KMS-11 (cell line): ENCODE data around the gene MZF1.
A peak's percentile ranks its signal among the peaks of the same experiment; 100 is the strongest.

ENCODE experiments used
- H2AFZ ChIP-seq: fragments of 200-600 bp; sonication (generic); 2 replicates; pipeline ENCODE4 v1.6.1; 2016; ENCODE audit warnings: antibody characterized with exemption, mixed run types, low read depth
- H3K27ac ChIP-seq: fragments of 200-600 bp; sonication (generic); 2 replicates; pipeline ENCODE4 v1.6.1; 2016; ENCODE audit warnings: mild to moderate bottlenecking, mixed run types
- H3K27me3 ChIP-seq: fragments of 200-600 bp; sonication (generic); 2 replicates; pipeline ENCODE4 v1.6.1; 2017; ENCODE audit warnings: mild to moderate bottlenecking, low read depth, mixed run types, moderate library complexity; ENCODE audit not compliant: insufficient read depth
- H3K36me3 ChIP-seq: fragments of 200-600 bp; sonication (generic); 2 replicates; pipeline ENCODE4 v1.6.1; 2017; ENCODE audit warnings: mild to moderate bottlenecking, mixed run types; ENCODE audit not compliant: insufficient read depth
- H3K4me1 ChIP-seq: fragments of 200-600 bp; sonication (generic); 2 replicates; pipeline ENCODE4 v1.6.1; 2016; ENCODE audit warnings: mild to moderate bottlenecking, low read depth, mixed run types; ENCODE audit not compliant: poor library complexity, severe bottlenecking
- H3K4me2 ChIP-seq: fragments of 200-600 bp; sonication (generic); 2 replicates; pipeline ENCODE4 v1.7.0; 2016; ENCODE audit warnings: mild to moderate bottlenecking, mixed run types
- H3K4me3 ChIP-seq: fragments of 200-600 bp; sonication (generic); IDR thresholded peaks from 2 replicates; pipeline ENCODE4 v1.6.1; 2017; ENCODE audit warnings: low read depth, low read length, mixed read lengths; ENCODE audit not compliant: insufficient read depth
- H3K79me2 ChIP-seq: fragments of 200-600 bp; sonication (generic); 2 replicates; pipeline ENCODE4 v1.6.1; 2016; ENCODE audit warnings: low read depth, mixed run types; ENCODE audit not compliant: insufficient read depth
- H3K9ac ChIP-seq: fragments of 200-600 bp; sonication (generic); 2 replicates; pipeline ENCODE4 v1.6.1; 2016; ENCODE audit warnings: mild to moderate bottlenecking, mixed run types
- H4K20me1 ChIP-seq: fragments of 200-600 bp; sonication (generic); 2 replicates; pipeline ENCODE4 v1.6.1; 2016; ENCODE audit warnings: mild to moderate bottlenecking, mixed run types; ENCODE audit not compliant: insufficient read depth
- TF ChIP-seq, protein P1 (sequence below): fragments of 200-600 bp; sonication (generic); conservative IDR thresholded peaks from 2 replicates; pipeline ENCODE4 v1.6.1; 2017; ENCODE audit warnings: low read depth, mild to moderate bottlenecking, antibody characterized with exemption, low read length, moderate library complexity, mixed read lengths

Gene MZF1

DNA sequence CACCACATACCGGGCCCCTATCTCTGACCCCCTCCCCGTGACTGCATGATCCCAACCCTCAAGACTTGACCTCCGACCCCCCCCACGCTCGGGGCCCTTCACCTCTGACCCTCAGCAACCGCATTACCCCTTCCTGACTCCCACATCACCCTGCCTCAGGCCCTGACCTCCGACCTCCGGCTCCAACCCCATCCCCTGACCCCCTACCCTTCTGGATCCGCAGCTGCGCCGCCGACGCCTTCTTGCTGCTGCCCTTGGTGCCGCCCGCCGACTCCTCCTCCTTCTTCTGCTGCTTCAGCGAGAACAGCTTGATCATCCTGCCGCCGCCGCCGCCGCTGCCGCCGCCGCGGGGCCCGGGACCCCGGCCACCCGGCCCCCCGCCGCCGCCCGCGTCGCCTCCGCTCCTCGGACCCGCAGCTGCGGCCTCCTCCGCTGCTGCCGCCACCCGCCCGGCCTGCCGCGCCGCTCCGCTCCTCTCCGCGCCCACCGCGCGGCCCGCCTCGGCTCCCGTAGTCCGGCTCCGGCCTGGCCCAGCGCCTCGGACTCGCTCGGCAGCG, 15.0 kb downstream of the MZF1 start, which contains the start of gene UBE2M:
Gene UBE2M (minus strand): TSS at position 546 of the 557 bp plus-strand sequence. CDS start 230 bp downstream, at position 316.
- TF ChIP-seq, protein P1, sequence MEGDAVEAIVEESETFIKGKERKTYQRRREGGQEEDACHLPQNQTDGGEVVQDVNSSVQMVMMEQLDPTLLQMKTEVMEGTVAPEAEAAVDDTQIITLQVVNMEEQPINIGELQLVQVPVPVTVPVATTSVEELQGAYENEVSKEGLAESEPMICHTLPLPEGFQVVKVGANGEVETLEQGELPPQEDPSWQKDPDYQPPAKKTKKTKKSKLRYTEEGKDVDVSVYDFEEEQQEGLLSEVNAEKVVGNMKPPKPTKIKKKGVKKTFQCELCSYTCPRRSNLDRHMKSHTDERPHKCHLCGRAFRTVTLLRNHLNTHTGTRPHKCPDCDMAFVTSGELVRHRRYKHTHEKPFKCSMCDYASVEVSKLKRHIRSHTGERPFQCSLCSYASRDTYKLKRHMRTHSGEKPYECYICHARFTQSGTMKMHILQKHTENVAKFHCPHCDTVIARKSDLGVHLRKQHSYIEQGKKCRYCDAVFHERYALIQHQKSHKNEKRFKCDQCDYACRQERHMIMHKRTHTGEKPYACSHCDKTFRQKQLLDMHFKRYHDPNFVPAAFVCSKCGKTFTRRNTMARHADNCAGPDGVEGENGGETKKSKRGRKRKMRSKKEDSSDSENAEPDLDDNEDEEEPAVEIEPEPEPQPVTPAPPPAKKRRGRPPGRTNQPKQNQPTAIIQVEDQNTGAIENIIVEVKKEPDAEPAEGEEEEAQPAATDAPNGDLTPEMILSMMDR: no peak
- H3K27ac ChIP-seq: peak within 1 kb of the TSS; percentile 98
- no peaks in the 10 kb centered on the region for H4K20me1 ChIP-seq
- peaks cover 29% of the 10 kb centered on the region for H3K79me2 ChIP-seq
- H2AFZ ChIP-seq: peak within 1 kb of the TSS; percentile 60; the same call in 1 of the 2 replicates
- H3K36me3 ChIP-seq: no peaks in the 10 kb centered on the region
- peak within 1 kb of the TSS; percentile 51 for H3K4me3 ChIP-seq
- no peaks in the 10 kb centered on the region for H3K27me3 ChIP-seq
- peak within 1 kb of the TSS; percentile 94 for H3K9ac ChIP-seq
- H3K4me2 ChIP-seq: peak within 1 kb of the TSS; percentile 99
- peaks cover 42% of the 10 kb centered on the region for H3K4me1 ChIP-seq

DNA sequence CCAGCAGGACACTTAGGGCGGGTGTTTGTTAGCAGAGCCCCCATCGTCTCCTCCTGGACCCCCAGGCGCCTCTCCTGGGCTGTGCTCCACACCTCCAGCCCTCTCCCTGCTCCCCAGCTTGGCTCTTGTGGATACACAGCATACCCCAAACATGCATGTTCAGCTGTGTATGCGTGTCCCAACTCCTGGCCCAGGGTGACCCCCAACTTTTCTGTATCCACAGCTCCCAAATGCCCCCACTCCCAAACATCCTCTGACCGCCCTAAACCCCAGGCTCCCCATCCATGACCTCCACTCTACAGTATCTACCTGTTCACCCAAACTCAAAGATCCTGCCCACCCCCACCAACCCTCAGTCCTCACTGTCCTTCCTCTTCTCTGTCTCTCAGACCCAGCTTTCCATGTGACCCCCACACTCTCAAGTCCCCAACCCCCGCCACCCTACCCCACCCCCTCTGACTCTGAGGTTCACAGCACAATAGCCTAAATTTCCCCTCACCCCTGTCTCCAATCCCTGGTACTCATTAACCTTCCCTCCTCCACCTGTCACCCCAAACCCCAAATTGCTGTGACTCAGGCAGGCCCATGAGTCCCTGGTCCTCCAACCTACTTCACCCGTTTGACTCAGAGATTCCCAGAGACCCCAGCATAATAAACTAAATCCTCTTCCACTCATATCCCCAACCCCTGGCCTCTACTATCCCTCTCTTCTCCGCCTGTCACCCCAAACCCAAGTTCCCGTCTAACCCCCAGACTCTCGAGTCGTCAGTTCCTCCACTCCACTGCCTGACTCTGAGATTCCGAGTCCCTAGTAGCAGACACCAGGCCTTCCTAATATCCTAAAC, 15.7 kb downstream of the MZF1 start:
- TF ChIP-seq, protein P1: no peak
- H3K4me2 ChIP-seq: peak overlapping the region; percentile 42
- H4K20me1 ChIP-seq: no peaks in the 10 kb centered on the region
- H3K9ac ChIP-seq: peak overlapping the region; percentile 94
- H2AFZ ChIP-seq: peak overlapping the region; percentile 1; the same call in 1 of the 2 replicates
- H3K27ac ChIP-seq: peak overlapping the region; percentile 98
- H3K4me1 ChIP-seq: peaks cover 45% of the 10 kb centered on the region
- peaks cover 29% of the 10 kb centered on the region for H3K79me2 ChIP-seq
- no peak overlapping the region for H3K4me3 ChIP-seq
- no peaks in the 10 kb centered on the region for H3K27me3 ChIP-seq
- no peaks in the 10 kb centered on the region for H3K36me3 ChIP-seq

DNA sequence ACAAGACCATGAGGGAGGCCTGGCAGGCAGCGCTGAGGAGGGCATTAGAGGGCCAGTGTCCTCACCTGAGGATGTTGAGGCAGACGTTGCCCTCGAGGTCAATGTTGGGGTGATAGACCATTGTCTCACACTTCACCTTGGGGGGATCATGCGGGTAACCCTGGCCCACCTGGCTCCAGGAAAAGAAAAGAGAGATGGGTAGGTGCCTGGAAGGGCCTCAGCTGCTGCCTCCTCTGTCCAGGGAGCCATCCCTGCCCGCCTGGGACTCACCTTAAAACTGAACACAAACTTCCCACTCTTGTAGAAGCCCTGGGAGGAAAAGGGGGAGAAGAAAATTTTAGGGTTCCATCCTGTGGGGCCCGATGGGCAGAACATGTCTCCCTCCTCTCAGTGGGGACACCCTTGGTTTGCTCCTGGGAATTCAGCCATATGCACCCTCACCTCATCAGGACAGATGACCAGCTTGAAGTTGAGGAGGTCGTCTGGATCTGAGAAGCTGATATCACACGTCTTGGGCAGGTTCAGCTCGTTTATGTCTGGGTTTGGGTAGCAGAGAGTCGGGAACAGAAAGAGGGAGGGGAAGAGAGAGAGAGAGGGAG, 16.4 kb downstream of the MZF1 start:
- no peak overlapping the region for H2AFZ ChIP-seq
- H3K27me3 ChIP-seq: no peaks in the 10 kb centered on the region
- H3K27ac ChIP-seq: no peak overlapping the region; the same call in 1 of the 2 replicates
- H3K4me3 ChIP-seq: no peak overlapping the region
- H3K79me2 ChIP-seq: peaks cover 29% of the 10 kb centered on the region
- no peaks in the 10 kb centered on the region for H4K20me1 ChIP-seq
- TF ChIP-seq, protein P1: no peak
- peaks cover 45% of the 10 kb centered on the region for H3K4me1 ChIP-seq
- H3K36me3 ChIP-seq: no peaks in the 10 kb centered on the region
- H3K4me2 ChIP-seq: peak overlapping the region; percentile 42
- H3K9ac ChIP-seq: peak overlapping the region; percentile 94; the same call in 1 of the 2 replicates

DNA sequence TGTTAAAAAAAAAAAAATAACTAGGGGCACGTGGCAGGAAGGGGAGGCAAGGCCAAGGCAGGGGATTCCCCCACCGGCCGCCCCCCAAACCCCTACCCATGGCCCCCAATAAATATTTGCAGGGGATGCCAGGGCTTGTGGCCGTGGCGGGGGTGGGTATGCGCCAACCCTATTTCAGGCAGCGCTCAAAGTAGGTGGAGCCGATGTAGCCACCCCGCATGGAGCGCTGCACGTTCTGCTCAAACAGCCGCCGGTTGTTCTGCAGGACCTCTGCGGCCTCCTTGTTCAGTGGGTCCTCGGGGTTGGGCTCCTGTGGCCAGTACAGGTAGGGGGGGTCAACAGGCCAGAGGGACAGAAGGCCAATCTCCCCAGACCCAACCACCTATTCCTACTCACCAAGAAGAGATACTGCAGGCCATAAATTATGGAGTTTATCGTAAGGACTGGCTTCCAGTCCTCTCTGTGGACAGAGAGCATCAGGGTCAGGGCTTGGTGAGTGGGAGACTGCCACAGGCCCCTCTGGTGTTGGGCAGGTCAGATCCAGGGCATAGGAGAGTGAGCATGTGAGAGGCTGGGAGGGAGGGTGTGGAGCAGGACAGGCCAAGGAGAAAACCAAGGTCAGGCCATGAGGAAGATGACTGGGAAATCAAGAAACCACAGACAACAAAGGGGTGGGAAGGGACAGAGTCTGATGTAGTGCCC, 17.1 kb downstream of the MZF1 start:
- H3K4me2 ChIP-seq: peak overlapping the region; percentile 64; the same call in 1 of the 2 replicates

More for the DNA sequence above, 17.1 kb downstream of the MZF1 start:
- H3K4me1 ChIP-seq: peaks cover 45% of the 10 kb centered on the region
- H3K27ac ChIP-seq: no peak overlapping the region; the same call in 1 of the 2 replicates
- peaks cover 29% of the 10 kb centered on the region for H3K79me2 ChIP-seq
- no peak overlapping the region for H2AFZ ChIP-seq
- no peaks in the 10 kb centered on the region for H3K27me3 ChIP-seq
- peaks cover 6% of the 10 kb centered on the region; the same call in 1 of the 2 replicates for H3K36me3 ChIP-seq
- no peak overlapping the region for H3K4me3 ChIP-seq
- H3K9ac ChIP-seq: no peak overlapping the region
- TF ChIP-seq, protein P1: no peak
- H4K20me1 ChIP-seq: no peaks in the 10 kb centered on the region
